AG09319 (cell line): Measurements from ENCODE around the gene TMEM132C.

Experiments
- DNase-seq: peaks from one replicate; pipeline ENCODE4 v3.0.0-alpha.2; 2010; ENCODE audit warnings: low read depth; ENCODE audit errors: extremely low read depth
- TF ChIP-seq, protein P1 (sequence below): IDR thresholded peaks from 2 replicates; pipeline ENCODE4 v1.5.1; 2011; ENCODE audit warnings: low read depth, mild to moderate bottlenecking, inconsistent platforms, low read length, moderate library complexity

Gene TMEM132C

GRCh38 chr12:128672428-128672827 lies 405.5 kb downstream of the TMEM132C start:
- TF ChIP-seq, protein P1, sequence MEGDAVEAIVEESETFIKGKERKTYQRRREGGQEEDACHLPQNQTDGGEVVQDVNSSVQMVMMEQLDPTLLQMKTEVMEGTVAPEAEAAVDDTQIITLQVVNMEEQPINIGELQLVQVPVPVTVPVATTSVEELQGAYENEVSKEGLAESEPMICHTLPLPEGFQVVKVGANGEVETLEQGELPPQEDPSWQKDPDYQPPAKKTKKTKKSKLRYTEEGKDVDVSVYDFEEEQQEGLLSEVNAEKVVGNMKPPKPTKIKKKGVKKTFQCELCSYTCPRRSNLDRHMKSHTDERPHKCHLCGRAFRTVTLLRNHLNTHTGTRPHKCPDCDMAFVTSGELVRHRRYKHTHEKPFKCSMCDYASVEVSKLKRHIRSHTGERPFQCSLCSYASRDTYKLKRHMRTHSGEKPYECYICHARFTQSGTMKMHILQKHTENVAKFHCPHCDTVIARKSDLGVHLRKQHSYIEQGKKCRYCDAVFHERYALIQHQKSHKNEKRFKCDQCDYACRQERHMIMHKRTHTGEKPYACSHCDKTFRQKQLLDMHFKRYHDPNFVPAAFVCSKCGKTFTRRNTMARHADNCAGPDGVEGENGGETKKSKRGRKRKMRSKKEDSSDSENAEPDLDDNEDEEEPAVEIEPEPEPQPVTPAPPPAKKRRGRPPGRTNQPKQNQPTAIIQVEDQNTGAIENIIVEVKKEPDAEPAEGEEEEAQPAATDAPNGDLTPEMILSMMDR = no peak
- DNase-seq = no peak

DNA sequence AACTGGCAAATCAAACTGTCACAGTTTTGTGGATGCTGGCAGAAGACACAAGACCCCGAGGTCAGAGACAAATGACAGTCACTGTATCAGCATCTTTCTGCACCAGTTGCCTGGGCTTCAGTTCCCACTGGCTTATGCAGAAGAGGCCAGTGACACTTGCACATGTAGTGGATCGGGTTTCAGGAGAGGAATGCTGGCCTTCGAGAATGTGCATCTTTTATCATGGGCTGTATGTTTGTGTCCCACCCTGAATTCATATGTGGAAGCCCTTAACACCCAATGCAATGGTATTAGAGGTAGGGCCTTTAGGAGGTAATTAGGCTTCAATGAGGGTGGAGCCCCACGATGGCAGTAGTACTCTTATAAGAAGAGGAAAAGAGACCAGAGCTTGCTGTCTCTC lies 405.9 kb downstream of the TMEM132C start:
- no peak for DNase-seq
- TF ChIP-seq, protein P1 = no peak

- DNase-seq = no peak
- TF ChIP-seq, protein P1 = no peak
Observed at GRCh38 chr12:128675576-128675975, 408.6 kb downstream of the TMEM132C start.

DNA sequence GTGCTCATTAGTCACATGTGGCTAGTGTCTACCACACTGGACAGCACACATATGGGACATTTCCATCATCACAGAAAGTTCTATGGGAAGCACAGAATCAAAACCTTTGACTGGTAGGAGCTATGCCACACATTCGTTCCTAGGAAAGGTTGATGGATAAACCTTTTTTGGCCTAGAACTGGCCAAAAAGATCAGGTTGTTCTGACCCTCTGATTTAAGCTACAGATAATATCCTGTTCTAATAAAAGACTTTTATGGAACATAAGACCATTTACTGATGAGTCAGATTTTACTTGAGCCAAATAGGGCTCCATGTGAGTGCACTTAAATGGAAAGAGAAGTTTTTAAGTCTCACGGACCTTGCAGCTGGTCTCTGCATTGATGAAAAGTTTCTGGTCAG lies 413.6 kb downstream of the TMEM132C start:
- TF ChIP-seq, protein P1 = no peak
- no peak for DNase-seq

DNA sequence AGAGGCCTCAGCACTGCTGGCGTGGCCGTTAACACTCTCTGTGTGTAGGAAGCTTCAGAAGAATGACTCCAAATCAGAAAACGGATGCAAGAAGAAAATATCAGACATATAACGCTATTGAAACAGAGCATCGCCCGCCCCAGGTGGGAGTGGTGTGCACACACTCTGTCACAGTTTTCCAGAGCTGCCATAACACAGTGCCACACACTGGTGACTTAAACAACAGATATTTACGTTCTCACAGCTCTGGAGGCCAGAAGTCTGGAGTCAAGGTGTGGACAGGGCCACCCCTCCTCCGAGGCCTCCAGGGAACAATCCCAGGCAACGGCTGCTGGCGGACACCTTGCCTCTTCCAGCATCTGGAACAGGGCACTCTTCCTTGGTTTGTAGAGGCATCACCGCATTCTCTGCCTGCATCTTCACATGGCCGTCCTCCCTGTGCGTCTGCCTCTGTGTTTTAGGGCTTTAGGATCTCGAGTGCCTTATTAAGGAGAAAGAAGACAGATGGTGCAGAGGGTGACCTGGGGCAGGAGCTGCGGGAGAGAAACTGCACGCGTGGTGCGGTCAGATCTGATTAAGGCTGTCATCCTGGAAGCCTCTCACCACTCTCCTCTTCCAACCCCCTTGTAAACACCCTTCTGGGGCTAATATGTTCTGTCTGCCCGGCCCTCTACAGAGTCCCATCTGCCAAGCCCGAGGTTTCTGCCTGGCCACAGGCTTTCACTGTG lies 415.7 kb downstream of the TMEM132C start:
- DNase-seq = no peak
- TF ChIP-seq, protein P1 = no peak

GRCh38 chr12:128684352-128684751 lies 417.4 kb downstream of the TMEM132C start:
- TF ChIP-seq, protein P1 = no peak
- DNase-seq = no peak

- no peak for DNase-seq
- TF ChIP-seq, protein P1 = no peak
Observed at GRCh38 chr12:128685903-128686475, 419.0 kb downstream of the TMEM132C start.
